ENCODE data around the gene TXNRD2. TPM values are rescaled to one million over a fixed set of nuclear protein-coding genes. Genes with fewer than 3 reads are reported as not detected.

Gene TXNRD2
- total and polyA plus RNA-seq, 2 experiments from 2014 or later, result 11.2 to 12.4 TPM

DNA sequence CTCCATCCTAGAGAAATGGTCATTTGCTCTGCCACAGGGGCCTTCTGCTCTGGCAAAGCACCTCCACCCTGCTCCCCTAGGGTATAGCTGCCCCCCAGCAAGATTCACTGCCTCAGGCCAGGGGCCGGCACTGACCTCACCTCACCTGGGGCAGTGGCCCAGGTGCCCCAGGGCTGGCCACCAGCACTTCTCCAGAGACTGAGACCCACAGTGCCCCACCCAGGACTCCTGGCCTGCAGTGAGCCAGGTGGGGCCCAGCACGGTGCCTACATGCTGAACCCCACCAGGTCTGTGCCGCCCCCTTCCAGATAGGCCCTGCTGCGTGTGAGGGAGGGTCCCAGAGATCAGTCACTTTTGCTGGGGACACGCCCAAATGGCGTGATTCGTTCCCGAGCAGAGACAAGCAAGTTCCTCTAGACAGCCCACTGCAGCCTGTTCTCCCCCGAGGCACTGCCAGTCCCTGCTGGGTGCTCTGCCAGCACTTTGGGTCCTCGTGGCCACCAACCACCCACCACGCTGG lies 97.7 kb downstream of the TXNRD2 start (continued):
- TF ChIP-seq NANOG (IDR thresholded peaks at IDR 0.05; ENCODE audit: borderline replicate concordance) (no peak), JUNB (IDR thresholded peaks at IDR 0.05; ENCODE audit: unreplicated experiment) (no peak), POLR2AphosphoS5 (IDR thresholded peaks at IDR 0.05; ENCODE audit: low read depth) (no peak), EZH2phosphoT487 (IDR thresholded peaks at IDR 0.05; ENCODE audit: unreplicated experiment) (no peak)
- TF ChIP-seq, protein P1, sequence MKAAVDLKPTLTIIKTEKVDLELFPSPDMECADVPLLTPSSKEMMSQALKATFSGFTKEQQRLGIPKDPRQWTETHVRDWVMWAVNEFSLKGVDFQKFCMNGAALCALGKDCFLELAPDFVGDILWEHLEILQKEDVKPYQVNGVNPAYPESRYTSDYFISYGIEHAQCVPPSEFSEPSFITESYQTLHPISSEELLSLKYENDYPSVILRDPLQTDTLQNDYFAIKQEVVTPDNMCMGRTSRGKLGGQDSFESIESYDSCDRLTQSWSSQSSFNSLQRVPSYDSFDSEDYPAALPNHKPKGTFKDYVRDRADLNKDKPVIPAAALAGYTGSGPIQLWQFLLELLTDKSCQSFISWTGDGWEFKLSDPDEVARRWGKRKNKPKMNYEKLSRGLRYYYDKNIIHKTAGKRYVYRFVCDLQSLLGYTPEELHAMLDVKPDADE (IDR thresholded peaks at IDR 0.05), result no peak

DNA sequence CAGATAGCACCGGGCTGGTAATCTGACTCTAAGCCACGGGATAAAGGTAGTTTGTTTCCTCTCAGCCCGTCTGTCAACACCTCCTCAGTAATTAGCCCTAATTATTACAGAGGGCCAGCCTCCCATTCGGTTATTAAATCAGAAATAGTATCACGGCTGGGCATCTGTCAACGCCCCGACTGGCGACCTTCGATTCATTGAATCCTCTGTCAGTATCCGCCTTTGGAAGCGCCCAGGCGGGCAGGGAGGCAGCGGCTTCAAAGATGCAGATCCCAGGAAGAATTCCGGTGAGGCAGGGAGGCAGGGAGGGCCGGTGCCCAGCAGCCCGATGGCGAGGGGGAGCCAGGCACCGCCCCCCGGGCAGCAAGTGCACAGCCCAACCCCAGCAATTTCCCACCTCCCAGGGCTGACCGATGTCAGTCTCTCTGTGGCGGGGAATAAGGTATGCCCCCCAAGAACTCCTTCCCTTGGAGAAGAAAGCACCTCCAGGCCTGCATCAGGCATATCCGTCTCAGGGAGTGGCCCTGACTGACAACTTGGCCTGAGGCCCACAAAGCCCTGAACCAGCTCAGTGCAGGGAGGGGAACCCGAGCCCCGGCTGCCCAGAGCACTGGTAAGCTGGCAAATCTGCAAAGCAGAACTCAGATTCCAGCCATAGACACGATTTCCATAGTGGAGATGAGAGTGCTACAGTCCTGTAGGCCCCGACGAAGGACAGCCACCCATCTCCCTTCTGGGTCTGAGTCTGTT lies 98.3 kb downstream of the TXNRD2 start:
- no peaks in the 10 kb centered on the region; the same call in 2 of the 3 replicates for H3K9me3 Mint-ChIP-seq
- no peak for ATAC-seq
- TF ChIP-seq, protein P1 (IDR thresholded peaks at IDR 0.05), result no peak
- no peak for TF ChIP-seq POLR2AphosphoS5 (IDR thresholded peaks at IDR 0.05; ENCODE audit: low read depth)

DNA sequence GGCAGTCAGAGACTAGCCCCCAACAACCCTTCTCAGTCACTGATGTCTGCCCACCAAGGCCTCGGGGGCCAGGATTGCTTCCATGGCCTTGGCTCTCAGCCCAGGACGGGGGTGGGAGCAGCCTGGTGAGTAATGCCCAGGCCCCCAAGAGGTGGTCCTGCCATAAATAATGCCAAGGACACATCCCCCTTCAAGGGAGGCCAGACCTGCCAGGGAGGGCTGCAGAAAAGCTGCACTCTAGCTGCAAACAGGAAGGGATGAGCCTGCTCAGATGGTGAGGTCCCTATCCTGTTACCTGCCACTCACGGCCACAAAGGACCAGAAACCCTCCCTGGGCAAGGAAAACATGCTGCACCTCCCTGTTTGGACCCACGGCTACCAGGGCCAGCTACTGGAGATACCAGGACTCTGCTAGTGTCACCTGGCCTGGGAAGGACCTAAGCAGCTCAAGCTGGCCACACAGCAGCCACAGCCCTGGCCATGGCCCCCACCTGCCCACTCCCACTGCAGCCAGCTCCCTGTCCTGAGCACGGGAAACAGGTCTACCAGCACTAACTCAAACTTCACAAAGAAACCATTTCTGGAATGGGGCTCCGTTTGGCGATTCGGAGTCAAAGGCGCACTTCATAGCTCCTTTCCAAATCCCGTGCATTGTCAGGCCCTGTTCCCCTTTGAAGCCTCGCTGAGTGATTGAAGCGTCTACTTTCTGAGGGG lies 99.1 kb downstream of the TXNRD2 start:
- H3F3A ChIP-seq (replicated peaks; ENCODE audit: low read depth), result no peaks in the 10 kb centered on the region
- H3K4me3 ChIP-seq, result no peak overlapping the region
- H3K27ac ChIP-seq (ENCODE audit: low read depth), result no peak overlapping the region
- H4K20me1 ChIP-seq (replicated peaks; ENCODE audit: insufficient read depth), result peaks cover 6% of the 10 kb centered on the region
- peaks cover 4% of the 10 kb centered on the region; the same call in 2 of the 3 replicates for H3K36me3 Mint-ChIP-seq (ENCODE audit: low read depth)
- no peaks in the 10 kb centered on the region for H3K9me2 ChIP-seq (ENCODE audit: insufficient read depth)
- ATAC-seq, result no peak
- no peak overlapping the region for H2AFZ ChIP-seq
- peaks cover under 1% of the 10 kb centered on the region; the same call in 1 of the 2 replicates for H3K79me2 ChIP-seq (replicated peaks; ENCODE audit: insufficient read depth)
- peaks cover 16% of the 10 kb centered on the region for H3K27me3 Mint-ChIP-seq (ENCODE audit: insufficient read depth, low read depth, poor library complexity)
- H3K27me3 ChIP-seq (ENCODE audit: insufficient read depth), result no peaks in the 10 kb centered on the region
- H3K4me3 Mint-ChIP-seq, result no peak overlapping the region
- no peak overlapping the region for H3K27ac Mint-ChIP-seq
- no peak overlapping the region for H3K4me2 ChIP-seq
- H3K4me1 Mint-ChIP-seq, result peaks cover 13% of the 10 kb centered on the region; the same call in 2 of the 3 replicates
- no peaks in the 10 kb centered on the region for H3K36me3 ChIP-seq (ENCODE audit: insufficient read depth)
- no peak for DNase-seq (ENCODE audit: low spot score)
- H3K4me1 ChIP-seq (ENCODE audit: insufficient read depth), result no peaks in the 10 kb centered on the region
- H3K9me3 Mint-ChIP-seq, result no peaks in the 10 kb centered on the region; the same call in 2 of the 3 replicates
- TF ChIP-seq STAT1 (IDR thresholded peaks at IDR 0.05; ENCODE audit: unreplicated experiment), result no peak
- no peak for TF ChIP-seq ZNF114 (CRISPR knock-in tag; IDR thresholded peaks at IDR 0.05)
- TF ChIP-seq, protein P1 (IDR thresholded peaks at IDR 0.05), result no peak
- TF ChIP-seq JUNB (IDR thresholded peaks at IDR 0.05; ENCODE audit: unreplicated experiment), result no peak
- no peak for TF ChIP-seq ZNF331 (CRISPR knock-in tag; IDR thresholded peaks at IDR 0.05; ENCODE audit: low read depth)
- TF ChIP-seq, protein P2, sequence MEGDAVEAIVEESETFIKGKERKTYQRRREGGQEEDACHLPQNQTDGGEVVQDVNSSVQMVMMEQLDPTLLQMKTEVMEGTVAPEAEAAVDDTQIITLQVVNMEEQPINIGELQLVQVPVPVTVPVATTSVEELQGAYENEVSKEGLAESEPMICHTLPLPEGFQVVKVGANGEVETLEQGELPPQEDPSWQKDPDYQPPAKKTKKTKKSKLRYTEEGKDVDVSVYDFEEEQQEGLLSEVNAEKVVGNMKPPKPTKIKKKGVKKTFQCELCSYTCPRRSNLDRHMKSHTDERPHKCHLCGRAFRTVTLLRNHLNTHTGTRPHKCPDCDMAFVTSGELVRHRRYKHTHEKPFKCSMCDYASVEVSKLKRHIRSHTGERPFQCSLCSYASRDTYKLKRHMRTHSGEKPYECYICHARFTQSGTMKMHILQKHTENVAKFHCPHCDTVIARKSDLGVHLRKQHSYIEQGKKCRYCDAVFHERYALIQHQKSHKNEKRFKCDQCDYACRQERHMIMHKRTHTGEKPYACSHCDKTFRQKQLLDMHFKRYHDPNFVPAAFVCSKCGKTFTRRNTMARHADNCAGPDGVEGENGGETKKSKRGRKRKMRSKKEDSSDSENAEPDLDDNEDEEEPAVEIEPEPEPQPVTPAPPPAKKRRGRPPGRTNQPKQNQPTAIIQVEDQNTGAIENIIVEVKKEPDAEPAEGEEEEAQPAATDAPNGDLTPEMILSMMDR (conservative IDR thresholded peaks at IDR 0.05; ENCODE audit: low read depth in 2 of 2), result no peak
- no peak for TF ChIP-seq EZH2 (IDR thresholded peaks at IDR 0.05; ENCODE audit: low read depth, unreplicated experiment)

More for the DNA sequence above, 98.3 kb downstream of the TXNRD2 start:
- Mint-ChIP-seq H3K4me1 (peaks cover 13% of the 10 kb centered on the region; the same call in 2 of the 3 replicates), H3K4me3 (no peak overlapping the region), H3K27ac (no peak overlapping the region), H3K27me3 (ENCODE audit: insufficient read depth, low read depth, poor library complexity) (peaks cover 16% of the 10 kb centered on the region), H3K36me3 (ENCODE audit: low read depth) (peaks cover 10% of the 10 kb centered on the region; the same call in 2 of the 3 replicates)
- Histone ChIP-seq H3K27ac (ENCODE audit: low read depth) (no peak overlapping the region), H3K4me1 (ENCODE audit: insufficient read depth) (no peaks in the 10 kb centered on the region), H3K4me2 (no peak overlapping the region), H3K9me2 (ENCODE audit: insufficient read depth) (no peaks in the 10 kb centered on the region), H3K27me3 (ENCODE audit: insufficient read depth) (no peaks in the 10 kb centered on the region), H2AFZ (no peak overlapping the region), H3K79me2 (replicated peaks; ENCODE audit: insufficient read depth) (peaks cover 6% of the 10 kb centered on the region), H3F3A (replicated peaks; ENCODE audit: low read depth) (no peaks in the 10 kb centered on the region), H3K4me3 (no peak overlapping the region), H3K36me3 (ENCODE audit: insufficient read depth) (no peaks in the 10 kb centered on the region), H4K20me1 (replicated peaks; ENCODE audit: insufficient read depth) (peaks cover 6% of the 10 kb centered on the region)
- DNase-seq (ENCODE audit: low spot score), result no peak
